ENCODE data around the gene ACTR1B.

Gene ACTR1B

DNA sequence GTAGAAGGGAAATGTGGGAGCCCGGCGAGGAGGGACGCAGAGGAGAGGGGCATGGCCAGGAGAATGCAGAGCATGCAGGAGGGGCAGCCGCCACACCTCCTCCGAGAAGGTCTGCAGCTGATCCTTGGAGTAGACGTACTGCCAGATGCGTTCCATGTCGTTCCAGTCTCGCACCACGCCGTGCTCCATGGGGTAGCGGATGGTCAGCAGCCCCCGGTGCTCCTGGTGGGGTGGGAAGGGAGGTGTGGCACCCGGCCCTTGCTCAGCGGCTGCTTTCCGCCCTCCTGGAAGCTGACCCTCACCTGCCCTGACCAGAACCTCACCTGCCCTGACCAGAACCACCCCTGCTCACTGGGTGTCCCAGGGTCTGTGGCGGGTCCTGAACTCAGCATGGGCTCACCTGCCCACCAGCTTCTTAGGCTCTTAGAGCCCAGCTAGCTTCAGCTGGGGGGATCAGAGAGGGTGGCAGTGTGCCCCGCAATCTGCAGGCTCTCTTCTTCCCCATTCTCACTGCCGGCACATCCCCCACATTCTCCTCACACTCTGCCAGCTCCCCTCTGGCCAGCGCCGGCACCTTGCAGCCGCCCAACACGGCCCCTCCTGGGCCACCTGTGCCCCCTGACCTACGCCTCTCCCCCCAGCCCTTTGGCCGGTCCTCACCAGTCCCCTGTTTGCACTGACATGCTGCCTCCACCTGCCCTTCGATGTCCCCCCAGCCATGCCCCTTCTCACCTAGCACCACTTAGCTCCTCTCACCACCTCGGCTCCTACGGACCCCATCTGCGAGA, 4.4 kb downstream of the ACTR1B start:
- no peak overlapping the region for H3K4me3 ChIP-seq (replicated peaks in 1 of 2; ENCODE audit: low read depth in 2 of 2, low read length in 2 of 2)
- no peak for DNase-seq (ENCODE audit: low read depth in 2 of 2)
- TF ChIP-seq, protein P1, sequence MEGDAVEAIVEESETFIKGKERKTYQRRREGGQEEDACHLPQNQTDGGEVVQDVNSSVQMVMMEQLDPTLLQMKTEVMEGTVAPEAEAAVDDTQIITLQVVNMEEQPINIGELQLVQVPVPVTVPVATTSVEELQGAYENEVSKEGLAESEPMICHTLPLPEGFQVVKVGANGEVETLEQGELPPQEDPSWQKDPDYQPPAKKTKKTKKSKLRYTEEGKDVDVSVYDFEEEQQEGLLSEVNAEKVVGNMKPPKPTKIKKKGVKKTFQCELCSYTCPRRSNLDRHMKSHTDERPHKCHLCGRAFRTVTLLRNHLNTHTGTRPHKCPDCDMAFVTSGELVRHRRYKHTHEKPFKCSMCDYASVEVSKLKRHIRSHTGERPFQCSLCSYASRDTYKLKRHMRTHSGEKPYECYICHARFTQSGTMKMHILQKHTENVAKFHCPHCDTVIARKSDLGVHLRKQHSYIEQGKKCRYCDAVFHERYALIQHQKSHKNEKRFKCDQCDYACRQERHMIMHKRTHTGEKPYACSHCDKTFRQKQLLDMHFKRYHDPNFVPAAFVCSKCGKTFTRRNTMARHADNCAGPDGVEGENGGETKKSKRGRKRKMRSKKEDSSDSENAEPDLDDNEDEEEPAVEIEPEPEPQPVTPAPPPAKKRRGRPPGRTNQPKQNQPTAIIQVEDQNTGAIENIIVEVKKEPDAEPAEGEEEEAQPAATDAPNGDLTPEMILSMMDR (IDR thresholded peaks at IDR 0.05; ENCODE audit: low read depth, low read length), result no peak

DNA sequence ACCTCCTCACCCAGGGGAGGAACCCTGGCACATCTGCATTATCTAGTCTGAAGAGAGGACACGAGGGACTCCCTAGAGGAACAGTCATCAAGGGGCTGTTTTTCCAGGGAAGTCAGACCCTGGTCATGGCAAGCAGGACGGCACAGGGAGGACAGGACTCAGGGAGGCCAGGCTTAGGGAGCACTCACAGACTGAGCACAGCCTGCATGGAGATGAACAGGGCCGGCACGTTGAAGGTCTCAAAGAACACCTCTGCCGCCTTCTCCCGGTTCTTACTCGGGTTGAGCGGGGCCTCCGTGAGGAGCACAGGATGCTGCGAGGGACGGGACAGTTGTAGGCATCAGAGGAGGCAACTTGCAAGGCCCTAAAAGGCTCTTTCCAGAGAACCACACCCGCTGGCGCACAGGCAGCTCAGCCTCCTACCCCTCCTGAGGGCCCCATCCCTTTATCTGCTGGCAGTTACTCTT, 5.1 kb downstream of the ACTR1B start:
- TF ChIP-seq, protein P1 (IDR thresholded peaks at IDR 0.05; ENCODE audit: low read depth, low read length), result no peak
- H3K4me3 ChIP-seq (replicated peaks in 1 of 2; ENCODE audit: low read depth in 2 of 2, low read length in 2 of 2), result no peak overlapping the region
- no peak for DNase-seq (ENCODE audit: low read depth in 2 of 2)

DNA sequence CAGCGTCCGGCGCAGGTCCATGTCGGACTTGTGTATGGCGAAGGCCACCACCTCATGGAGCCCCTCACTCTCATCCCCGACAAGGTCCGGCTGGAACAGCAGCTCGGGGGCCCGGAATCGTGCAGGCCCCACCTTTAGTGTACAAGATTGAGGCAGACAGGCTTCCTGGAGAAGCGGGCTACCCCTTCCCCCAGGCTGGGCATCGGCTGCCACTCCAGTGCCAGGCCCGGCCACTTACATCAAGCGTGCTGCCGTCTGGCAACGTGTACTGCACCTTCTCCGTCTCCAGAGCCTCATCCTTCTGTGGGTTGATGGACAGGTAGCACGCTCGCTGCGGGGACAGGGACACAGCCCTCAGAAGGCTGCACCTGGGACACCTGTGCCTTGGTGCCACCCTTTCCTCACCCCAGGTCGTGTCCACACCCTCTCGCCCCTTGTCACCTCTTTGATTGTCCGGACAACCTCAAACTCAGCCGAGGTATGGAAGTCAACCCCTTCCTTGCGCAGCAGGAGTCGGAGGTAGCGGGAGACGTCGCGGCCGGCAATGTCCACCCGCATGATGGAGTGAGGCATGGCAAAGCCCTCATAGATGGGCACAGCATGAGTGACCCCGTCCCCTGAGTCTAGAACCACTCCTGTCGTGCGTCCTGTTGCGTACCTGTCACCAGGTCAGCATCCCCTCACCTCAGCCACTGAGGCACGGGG, 5.7 kb downstream of the ACTR1B start:
- TF ChIP-seq, protein P1 (IDR thresholded peaks at IDR 0.05; ENCODE audit: low read depth, low read length), result no peak

DNA sequence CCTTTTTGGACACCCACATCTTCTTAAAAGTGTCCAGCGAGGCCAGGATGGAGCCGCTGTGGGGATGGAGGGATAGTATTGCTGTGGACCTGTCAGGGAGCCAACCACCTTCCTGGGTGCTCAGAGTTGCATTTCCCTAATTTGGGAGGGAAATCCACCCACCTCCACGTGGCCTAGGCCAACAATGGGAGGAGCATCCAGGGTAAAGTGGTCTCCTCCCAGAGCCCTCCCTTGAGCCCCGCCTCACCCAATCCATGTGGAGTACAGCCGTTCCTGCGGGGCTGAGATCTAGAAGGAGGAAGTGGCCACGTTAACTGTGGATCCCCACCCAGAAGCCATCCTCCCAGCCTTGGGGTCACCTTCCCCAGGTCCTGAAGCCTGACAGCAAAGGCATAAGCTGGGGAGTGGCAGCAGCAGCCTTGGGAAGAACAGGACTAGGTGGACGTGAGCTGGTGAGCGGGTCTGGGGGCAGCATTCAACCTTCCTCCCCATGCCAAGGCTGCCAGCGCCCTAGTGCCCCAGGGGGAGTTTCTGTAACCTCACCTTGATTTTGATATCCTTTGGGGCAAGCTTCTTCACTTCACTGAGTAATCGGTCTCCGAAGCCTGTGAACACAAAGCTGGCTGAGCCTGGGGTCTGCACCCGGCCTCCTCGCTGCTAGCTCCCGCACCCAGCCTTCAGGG, 6.8 kb downstream of the ACTR1B start:
- TF ChIP-seq, protein P1 (IDR thresholded peaks at IDR 0.05; ENCODE audit: low read depth, low read length), result no peak
- H3K4me3 ChIP-seq (replicated peaks in 1 of 2; ENCODE audit: low read depth in 2 of 2, low read length in 2 of 2), result no peak overlapping the region
- DNase-seq (ENCODE audit: low read depth in 2 of 2), result no peak

More for the DNA sequence above, 5.7 kb downstream of the ACTR1B start:
- no peak overlapping the region for H3K4me3 ChIP-seq (replicated peaks in 1 of 2; ENCODE audit: low read depth in 2 of 2, low read length in 2 of 2)
- no peak for DNase-seq (ENCODE audit: low read depth in 2 of 2)

DNA sequence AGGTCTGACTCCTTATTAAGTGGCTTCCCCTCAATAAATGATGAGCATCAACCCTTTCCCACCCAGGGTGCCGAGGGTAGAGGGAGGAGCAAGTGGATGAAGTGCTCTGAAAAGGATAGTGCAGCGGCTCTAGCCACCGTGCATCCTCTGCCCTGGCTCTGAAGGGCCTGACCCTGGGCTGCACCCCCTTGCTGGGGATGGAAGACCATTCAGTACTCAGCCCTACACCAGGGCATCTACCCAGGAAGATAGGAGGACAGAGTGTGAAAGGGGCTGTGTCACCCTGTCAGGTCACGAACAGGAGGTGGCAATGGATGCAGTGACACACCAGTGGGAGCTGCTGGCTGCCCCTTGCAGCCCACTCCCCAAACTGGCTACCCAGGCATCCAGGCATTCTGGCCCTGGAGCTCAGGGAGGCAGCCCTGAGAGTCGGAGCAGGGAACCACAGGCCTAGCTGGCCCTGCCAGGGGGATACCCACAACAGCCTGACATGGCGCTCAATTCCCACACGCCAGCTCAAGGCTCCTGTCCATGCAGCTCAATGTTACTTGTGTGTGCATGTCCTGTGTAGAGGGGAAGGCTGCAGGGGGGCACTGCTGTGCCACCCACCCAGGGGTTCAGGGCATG, 7.6 kb downstream of the ACTR1B start:
- DNase-seq (ENCODE audit: low read depth in 2 of 2), result no peak
- no peak overlapping the region for H3K4me3 ChIP-seq (replicated peaks in 1 of 2; ENCODE audit: low read depth in 2 of 2, low read length in 2 of 2)
- TF ChIP-seq, protein P1 (IDR thresholded peaks at IDR 0.05; ENCODE audit: low read depth, low read length), result no peak

DNA sequence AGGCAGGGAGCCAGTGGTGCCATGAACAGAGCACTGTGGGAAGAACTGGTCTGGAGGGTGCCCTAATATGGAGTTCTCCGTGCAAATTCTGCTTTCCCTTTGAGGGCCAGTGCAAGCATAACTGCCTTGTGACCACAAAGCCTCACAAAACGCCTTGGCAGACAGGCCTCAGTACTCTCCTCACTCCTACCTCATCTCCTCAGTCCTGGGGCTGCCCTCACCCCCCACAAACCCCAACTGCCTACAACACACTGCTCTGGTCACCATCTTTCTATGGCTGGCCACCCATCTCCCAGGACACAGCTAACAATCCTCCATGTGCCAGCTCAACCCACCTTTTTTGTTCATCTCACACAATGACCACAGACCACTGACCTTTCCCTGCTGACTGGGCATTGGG, 9.1 kb downstream of the ACTR1B start:
- DNase-seq (ENCODE audit: low read depth in 2 of 2), result no peak
- no peak overlapping the region for H3K4me3 ChIP-seq (replicated peaks in 1 of 2; ENCODE audit: low read depth in 2 of 2, low read length in 2 of 2)

More for the DNA sequence above, 9.1 kb downstream of the ACTR1B start:
- TF ChIP-seq, protein P1 (IDR thresholded peaks at IDR 0.05; ENCODE audit: low read depth, low read length), result no peak
